Epithelial cell of proximal tubule (primary cell): ENCODE results near the gene PHF20. TPM values are rescaled to one million over a fixed set of nuclear protein-coding genes. Genes with fewer than 3 reads are reported as not detected.

ENCODE experiments used
- DNase-seq: peaks from one replicate; pipeline ENCODE4 v3.0.0-alpha.2; 2011; ENCODE audit warnings: low read depth
- H3K4me3 ChIP-seq: 2 replicates; pipeline ENCODE4 v1.5.1; 2011; ENCODE audit warnings: low read depth, mild to moderate bottlenecking, low read length
- total RNA-seq: library from RNA; depleted of rRNA; stranded (reverse); fragments of >200 nt; gene quantifications from 2 replicates; pipeline ENCODE4 v1.2.3, GENCODE V29; 2015
- TF ChIP-seq, protein P1 (sequence below): conservative IDR thresholded peaks from 2 replicates; pipeline ENCODE4 v1.5.1; 2012; ENCODE audit warnings: low read depth, mild to moderate bottlenecking, low read length

The PHF20 gene
- total RNA-seq, 1 donor from 2014 or later: 19.0 TPM

DNA sequence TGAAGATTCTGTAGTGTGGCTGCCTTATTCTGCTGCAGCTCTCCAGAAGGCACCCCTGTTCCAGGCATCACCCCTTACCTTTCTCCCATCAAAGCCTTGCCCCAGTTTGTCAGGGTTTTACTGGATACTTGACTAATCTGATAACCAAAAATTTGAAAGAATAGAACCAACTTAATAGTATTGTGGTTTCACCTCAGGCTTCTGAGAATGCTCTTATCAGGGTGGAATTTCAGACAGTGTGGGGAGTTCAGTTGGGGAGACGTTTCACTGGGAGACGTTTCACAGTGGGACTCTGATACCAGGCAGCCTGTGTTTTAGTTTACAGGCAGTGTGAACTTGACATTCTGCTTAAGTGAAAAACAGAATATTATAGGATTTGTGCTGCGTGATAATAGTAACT lies 132.0 kb downstream of the PHF20 start:
- no peak overlapping the region for H3K4me3 ChIP-seq
- TF ChIP-seq, protein P1, sequence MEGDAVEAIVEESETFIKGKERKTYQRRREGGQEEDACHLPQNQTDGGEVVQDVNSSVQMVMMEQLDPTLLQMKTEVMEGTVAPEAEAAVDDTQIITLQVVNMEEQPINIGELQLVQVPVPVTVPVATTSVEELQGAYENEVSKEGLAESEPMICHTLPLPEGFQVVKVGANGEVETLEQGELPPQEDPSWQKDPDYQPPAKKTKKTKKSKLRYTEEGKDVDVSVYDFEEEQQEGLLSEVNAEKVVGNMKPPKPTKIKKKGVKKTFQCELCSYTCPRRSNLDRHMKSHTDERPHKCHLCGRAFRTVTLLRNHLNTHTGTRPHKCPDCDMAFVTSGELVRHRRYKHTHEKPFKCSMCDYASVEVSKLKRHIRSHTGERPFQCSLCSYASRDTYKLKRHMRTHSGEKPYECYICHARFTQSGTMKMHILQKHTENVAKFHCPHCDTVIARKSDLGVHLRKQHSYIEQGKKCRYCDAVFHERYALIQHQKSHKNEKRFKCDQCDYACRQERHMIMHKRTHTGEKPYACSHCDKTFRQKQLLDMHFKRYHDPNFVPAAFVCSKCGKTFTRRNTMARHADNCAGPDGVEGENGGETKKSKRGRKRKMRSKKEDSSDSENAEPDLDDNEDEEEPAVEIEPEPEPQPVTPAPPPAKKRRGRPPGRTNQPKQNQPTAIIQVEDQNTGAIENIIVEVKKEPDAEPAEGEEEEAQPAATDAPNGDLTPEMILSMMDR: no peak
- DNase-seq: no peak

DNA sequence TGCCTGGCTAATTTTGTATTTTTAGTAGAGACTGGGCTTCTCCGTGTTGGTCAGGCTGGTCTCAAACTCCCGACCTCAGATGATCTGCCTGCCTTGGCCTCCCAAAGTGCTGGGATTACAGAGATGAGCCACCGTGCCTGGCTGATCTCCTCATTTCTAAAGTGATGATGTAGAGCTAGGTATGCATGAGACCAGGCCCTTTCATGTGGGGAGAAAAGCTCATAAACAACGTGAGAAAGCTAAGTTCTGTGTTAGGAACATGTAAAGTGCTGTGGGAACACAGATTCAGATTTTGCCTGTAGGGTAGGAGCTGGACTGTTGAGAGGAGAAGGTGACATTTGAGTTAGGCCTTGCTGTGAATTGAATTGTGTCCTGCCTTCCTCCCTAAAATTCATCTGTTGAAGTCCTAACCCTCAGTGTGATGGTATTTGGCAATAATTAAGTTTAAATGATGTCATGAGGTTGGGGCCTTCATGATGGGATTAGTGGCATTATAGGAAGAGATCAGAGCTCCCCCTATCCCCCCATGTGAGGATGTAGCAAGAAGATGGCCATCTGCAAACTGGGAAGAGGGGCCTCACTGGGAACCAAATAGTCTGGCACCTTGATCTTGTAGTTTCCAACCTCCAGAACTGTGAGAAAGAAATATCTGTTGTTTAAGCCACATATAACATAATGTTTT lies 133.3 kb downstream of the PHF20 start:
- TF ChIP-seq, protein P1: no peak
- no peak for DNase-seq
- H3K4me3 ChIP-seq: no peak overlapping the region

DNA sequence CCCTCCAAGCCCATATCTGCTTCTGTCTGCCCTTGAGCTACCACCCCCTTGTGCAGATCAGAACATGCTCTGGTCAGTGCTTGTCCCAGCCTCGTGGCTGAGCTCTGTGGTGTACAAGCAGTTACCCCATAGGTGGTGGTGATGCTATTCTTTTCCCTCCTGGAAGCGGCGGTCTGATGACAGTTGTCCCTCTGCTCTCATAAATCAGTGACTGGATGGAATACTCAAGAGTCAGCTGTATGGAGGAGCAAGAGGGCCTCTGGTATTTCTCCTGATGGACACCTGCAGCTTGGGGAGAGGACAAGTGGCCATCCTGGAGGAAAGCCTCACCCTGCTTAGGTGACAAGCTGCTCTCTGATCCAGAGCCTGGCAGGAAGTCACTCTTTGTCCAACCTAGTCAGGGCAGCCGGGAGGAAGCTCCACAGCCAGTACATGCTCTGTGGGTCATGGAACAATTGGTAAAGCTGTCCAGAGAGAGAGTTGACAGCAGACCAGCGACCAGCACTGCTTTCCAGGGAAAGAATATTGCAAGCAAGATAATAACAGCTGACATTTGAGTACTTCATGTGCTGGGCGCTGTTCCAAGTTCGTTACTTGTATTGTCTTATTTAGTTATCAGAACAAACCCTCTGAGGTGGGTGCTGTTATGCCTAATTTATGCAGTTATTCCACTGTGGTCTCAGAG lies 135.3 kb downstream of the PHF20 start:
- H3K4me3 ChIP-seq: no peak overlapping the region
- no peak for DNase-seq
- TF ChIP-seq, protein P1: no peak

DNA sequence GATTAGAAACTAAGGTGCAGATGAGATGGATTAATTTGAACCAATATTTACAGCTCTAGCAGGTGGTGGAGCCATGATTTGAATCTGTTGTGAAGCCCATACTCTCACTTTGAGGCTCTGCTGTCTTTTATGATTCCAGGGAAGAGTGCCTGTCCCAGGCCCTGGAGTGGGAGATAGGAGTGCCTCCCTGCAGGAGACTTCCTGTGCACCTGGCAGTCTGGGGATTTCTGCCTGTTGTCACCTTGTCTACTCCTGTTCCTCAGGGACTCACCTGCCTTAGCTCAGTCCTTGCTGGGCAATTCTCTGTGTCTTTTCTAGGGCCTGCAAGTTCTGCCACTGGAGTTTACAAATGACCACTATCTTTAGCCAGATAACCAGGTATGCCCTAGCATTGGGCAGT lies 136.2 kb downstream of the PHF20 start:
- no peak for DNase-seq
- TF ChIP-seq, protein P1: no peak
- H3K4me3 ChIP-seq: no peak overlapping the region

DNA sequence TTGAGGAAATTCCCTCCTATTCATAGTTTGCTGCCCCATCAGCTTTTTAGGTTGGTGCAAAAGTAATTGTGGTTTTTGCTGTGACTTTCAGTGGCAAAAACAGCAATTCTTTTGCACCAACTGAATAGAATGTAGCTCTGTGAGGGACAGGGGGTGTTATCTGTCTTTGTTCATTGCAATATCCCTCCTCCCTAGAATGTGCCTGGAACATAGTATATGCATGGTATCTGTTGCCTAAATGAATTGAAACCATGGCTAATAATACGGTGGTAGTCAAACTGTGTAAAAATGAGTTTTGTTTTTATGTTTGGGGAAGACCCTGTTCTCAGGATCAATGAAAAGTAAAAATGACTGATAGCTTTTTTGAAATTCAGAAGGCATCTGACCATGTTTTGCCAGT lies 137.4 kb downstream of the PHF20 start:
- no peak for DNase-seq
- TF ChIP-seq, protein P1: no peak
- H3K4me3 ChIP-seq: no peak overlapping the region

DNA sequence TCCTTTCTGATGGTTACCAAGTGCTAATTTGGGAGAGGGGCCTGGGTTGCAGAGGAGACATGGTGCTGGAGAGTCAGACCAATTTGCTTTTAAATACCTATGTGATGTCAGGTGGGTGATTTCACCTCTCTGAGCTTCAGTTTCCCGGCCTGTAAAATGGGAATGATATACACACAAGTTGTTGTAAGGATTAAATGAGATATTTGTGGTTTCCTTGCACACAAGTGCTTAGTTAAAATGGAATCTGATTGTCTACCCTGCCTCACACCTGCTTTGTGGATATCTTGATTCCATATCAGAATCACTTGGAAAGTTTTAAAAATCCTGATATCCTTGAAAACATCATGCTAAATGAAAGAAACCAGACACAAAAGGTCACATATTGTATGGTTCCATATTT lies 138.0 kb downstream of the PHF20 start:
- no peak for DNase-seq
- no peak overlapping the region for H3K4me3 ChIP-seq

More for the DNA sequence above, 138.0 kb downstream of the PHF20 start:
- TF ChIP-seq, protein P1: no peak
